T-helper 22 cell (primary cell): ENCODE measurements around the gene ATP10A.

Experiments used
- DNase-seq: peaks from one replicate; pipeline ENCODE4 v3.0.0-alpha.2; 2020; ENCODE audit warnings: low read depth

ATP10A gene

GRCh38 chr15:25812845-25813244 lies 50.3 kb downstream of the ATP10A start:
- no peak for DNase-seq

- no peak for DNase-seq
Measured at GRCh38 chr15:25812073-25812472, 51.1 kb downstream of the ATP10A start.

DNA sequence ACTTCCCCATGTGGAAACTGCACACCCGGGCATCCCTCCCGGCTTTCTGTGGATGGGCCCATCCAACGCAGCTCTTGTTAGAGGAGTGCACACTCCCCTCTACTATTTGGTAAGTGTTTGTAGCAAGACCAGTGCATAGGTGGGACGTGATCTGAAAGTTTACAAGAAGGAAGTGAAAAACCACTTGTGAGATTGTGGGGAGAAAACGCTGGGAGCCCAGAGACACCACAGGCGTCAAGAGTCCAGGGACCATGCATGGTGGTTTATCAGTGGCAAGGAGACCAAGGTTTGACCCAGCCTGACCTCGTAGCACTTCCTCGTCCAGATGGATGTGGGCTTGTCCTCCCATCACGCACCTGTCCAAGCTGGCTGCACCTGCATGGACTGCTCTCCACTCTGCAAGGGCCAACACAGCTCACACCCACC lies 51.6 kb downstream of the ATP10A start:
- no peak for DNase-seq

DNA sequence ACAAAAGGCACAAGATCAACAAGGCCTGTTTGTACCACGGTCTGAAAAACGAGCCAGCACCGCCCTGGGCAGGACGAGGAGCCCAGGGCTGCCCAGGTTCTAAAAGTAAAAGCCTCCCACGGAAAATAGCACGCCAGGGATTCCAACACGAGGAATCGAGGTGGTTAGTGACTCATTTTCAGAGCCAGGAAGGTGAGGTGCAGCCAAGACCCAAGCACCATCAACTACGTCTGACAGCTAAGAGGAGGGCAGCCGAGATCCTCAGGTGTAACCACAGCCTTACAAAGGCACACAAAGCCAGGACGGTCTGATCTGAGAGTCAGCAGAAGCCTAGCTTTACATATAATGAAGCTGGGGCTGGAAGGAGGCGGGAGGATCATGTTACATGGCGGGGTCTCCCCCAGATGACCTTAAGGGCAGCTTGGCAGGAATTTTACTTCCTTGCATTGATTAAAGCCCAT lies 52.5 kb downstream of the ATP10A start:
- no peak for DNase-seq

DNA sequence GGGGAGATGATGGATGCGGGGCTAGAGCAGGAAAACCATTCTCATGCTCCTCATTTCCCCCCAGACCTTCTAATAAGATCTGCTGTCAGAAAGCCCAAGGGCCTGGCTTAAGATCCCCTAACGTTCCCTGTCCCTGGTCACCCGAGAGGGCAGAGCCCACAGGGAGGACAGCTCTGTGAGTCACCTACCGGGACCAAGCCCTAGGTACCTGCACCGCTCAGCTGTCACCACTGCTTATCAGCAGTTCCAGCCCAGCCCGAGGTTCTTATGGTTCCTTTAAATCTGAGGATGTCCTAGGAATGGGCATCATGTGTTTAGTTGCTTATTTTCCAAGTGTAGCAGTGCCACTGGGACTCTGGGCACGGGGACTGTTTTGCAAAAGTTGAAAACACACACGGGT lies 53.0 kb downstream of the ATP10A start:
- DNase-seq: no peak

- DNase-seq: no peak
Measured at GRCh38 chr15:25807063-25807462, 56.1 kb downstream of the ATP10A start.

DNA sequence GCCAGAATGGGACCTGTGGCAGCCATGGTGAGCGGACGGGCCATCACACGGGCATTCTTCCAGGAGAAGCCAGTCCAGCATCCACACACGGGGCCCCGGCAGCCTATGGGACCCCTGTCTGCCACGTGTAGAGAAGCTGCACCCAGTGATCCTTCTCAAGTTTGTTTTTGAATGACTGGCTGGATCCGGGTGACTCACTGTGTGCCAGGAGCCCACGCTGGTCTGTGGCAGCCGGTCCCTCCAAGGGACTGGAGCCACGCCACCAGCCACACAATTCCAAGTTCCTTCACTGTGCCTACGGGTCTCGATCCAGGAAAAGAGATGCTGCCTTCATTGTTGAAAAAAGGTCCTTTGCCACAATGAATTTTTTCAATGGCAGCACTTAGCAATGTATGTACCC lies 58.1 kb downstream of the ATP10A start:
- DNase-seq: no peak

DNA sequence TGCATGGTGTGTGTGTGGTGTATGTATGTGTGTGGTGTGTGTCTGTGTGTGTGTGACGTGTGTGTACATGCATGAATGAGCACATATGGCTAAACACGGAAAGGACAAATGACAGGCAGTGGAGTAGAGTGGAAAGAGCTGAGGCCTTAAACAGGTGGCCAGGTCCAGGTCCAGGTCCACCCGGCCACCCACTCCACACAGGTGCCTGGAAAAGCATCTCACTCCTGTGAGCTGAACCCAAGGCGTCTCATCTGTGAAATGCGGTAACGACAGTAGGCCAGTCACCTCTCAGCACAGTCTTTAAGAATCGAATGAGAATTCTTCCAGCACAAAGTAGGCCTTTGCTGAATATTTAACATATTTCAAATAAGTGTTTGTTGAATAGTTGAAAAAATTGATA lies 58.7 kb downstream of the ATP10A start:
- no peak for DNase-seq

DNA sequence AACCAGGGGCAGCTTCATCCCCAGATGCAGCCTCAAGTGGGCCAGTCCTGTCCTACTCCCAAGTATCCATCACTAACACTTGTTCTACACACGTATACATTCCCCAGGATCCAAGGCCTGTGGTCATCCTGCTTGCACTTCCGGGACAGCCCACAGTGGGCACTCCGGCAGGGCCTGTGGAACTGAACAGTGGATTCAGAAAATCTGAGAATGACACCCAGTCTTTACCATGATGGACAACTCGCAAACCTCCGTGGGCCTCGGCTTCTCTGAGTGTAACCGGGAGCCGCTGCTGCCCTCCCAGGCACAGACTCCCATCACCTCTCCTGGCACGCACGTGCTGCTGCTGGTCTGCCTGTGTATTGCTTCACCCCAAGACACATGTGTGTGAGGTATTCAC lies 59.6 kb downstream of the ATP10A start:
- DNase-seq: no peak

GRCh38 chr15:25803036-25803435 lies 60.1 kb downstream of the ATP10A start:
- DNase-seq: no peak

DNA sequence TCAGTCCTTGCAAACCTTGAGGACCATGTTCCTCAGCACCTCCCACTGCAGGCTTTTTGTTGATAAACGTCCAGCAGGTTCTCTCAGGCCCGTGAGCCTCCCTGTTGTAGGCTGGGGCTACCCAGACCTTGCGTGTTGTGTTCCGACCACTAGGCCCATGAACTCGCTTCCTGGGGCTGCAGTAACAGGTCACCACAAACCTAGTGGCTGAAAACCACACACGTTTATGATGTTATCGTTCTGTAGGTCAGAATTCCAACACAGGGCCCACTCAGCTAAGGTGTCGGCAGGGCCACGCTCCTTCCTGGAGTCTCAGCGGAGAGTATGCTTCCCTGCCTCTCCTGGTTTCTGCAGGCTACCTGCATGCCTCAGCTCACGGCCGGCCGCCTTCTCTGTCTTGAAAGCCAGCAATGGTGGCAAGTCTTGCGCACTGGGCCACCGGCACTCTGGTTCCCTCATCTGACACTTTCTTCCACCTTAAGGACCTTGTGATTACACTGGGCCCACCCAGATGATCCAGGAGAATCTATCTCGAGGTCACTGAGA lies 60.8 kb downstream of the ATP10A start:
- DNase-seq: no peak

- DNase-seq: no peak
Measured at GRCh38 chr15:25801586-25802284, 61.4 kb downstream of the ATP10A start.

DNA sequence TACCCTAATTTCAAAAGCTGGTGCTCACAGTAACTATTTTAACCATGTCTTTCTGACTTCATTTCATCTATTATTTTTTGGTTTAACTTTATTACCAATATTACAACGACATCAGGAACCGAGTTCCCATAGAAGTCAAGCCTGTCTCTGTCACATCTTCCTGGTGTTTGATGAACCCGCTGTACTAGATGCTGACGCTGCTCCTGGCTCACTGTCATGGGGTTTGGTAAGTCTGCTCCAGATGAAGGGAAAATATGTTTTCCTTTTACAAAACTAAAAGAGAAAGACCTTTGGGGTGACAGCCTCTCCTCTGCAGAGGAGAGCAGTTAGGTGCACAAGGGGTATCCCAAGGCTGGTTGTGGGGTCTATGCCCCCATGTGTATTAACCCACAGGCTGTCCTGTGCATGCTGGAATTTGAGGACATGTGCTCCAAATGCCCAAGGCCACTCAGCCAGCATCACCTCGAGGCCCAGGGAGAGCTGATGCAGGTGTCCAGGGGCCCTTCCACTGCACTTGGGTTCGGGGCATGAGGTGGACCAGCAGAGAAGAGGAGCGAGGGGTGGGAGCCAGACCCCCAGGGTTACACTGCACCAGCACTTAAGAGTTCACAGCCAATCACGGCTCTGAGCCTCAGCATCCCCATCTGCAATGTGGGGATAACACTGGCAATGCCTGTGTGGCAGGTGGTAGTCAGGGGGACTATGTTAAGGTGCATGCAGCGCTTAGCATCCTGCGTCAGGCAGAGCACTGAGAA lies 62.2 kb downstream of the ATP10A start:
- no peak for DNase-seq

- DNase-seq: no peak
Measured at GRCh38 chr15:25799906-25800700, 63.0 kb downstream of the ATP10A start.

DNA sequence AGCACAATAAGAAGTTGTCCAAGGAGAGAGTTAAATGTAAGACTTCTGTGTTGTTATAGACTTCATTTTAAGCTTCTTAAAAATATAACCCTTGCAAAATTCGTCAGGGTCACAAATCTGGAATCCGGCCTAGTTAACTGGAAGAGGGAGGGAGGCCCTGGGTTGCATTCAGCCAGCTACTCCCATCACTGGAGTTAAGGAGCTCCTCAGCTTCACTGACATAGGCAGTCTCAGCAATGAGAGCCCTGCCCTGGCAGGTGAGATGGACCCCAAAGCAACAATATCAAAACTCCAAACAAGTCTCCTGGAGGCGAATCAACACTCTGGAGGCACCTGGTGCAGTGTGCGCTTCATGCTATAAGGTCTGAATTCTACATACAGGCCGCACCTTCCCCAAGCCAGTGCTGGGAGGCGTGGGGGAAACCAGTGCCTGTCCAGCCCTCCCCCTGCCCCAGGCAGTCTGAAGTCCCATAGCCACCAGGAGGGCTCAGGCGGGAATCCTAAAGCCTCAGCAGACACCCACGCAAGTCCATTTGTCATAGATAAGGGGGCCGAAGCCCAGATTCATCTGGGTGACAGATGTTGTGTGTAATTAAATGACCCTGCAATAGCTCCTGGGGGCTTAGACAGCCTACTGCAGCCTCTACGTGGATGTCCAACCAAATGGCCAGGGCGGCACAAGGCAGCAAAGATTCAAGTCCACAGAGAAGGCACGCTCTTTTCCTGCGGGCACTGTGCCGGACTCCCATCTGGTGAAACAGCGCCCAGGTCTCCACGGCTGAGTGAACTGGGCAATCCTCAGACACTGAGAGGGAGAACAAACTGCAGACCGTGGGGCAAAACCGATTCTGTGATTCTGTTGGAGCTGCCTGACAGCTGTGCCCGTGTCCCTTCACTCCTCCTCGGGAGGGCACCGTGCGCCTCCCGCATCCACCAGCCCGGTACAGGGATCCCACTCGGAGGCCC lies 64.9 kb downstream of the ATP10A start:
- no peak for DNase-seq

GRCh38 chr15:25797511-25797935 lies 65.6 kb downstream of the ATP10A start:
- DNase-seq: no peak

DNA sequence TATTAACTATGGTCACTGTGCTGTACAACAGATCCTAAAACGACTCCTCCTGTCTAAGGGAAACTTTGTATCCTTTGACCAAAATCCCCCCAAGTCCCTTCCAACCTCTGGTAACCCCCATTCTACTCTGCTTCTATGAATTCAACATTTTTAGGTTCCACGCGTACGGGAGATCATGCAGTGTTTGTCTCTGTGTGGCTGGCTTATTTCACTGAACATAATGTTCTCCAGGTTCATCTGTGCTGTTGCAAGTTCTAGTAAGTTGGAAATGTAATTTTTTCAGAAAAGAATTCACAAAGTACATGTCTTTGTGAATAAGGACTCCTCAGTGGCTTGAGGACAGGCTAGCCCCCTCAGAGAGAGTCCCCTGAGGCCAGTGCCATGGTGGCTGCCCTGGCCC lies 66.1 kb downstream of the ATP10A start:
- DNase-seq: no peak

- DNase-seq: no peak
Measured at GRCh38 chr15:25796395-25796794, 66.7 kb downstream of the ATP10A start.

DNA sequence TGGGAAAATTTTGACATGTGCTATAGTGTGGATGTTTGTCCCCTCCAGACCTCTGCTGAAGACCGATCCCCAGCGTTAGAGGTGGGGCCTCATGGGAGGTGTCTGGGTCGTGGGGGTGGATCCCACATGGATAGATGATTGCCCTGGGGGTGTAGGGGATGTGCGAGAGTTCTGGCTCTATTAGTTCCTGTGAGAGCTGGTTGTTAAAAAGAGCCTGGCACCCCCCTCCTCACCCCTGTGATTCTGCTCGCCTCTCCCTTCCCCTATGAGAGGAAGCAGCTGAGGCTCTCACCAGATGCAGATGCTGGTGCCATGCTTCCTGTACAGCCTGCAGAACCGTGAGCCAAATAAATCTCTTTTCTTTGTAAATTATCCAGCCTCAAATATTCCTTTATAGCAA lies 67.4 kb downstream of the ATP10A start:
- no peak for DNase-seq

- DNase-seq: no peak
Measured at GRCh38 chr15:25795061-25795460, 68.1 kb downstream of the ATP10A start.

DNA sequence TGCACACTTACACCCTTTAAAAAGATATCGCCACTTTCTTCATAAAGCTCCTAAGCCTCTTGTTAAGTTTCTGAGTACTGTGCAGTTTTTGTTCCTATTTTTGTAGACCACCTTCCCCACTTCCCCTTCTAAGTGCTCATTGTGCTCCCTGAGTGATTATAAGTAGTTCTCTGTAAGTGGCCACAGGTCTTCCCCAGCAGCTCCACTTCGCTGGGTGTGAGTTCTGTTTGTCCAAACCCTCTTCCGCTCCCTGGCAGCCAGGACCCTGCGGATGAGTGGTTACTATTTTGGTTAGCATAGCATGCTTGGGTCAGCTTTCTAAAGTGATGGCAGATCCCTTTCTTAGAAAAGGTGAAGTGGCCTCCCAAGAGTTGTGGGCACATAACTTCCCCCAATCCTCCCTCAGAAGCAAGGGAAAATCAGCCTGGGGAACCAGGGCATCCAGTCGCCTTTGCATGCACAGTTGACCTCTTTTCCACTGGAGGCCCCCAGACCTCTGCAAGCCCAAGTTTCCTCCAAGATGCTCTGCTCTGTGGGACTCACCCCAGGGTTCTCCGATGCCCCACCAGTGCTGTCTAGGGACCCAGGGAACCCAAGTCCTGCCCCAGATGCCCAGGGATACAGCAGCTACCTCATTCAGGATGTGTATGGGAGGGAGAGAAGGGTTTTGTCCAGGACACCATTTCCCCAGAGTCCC lies 69.6 kb downstream of the ATP10A start:
- no peak for DNase-seq
